ENCODE results near the gene BABAM2. TPM values are rescaled to one million over a fixed set of nuclear protein-coding genes. Genes with fewer than 3 reads are reported as not detected.

BABAM2 gene
- total RNA-seq, 1 experiment from 2014 or later: 27.1 TPM

DNA sequence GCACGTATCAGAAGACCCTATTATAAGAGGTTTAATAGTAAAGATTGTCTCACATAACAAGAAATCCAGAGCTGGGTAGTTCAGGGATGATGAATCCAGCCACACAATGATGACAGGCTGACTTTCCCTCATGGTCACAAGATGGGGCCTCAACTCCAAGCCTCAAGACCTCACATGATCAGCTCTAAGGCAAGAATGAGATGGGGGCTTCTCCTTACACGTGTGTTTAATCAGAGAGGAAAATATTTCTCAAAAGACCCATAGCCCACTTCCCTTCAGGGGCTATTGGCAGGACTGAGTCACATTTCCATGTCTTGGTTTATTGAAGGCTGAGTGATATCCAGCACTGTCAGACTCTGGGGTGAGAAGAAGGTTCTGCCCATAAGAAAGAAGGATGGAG lies 402.0 kb downstream of the BABAM2 start:
- Histone ChIP-seq H3K9ac (ENCODE audit: extremely low read depth, insufficient read length, low read length) (no peak overlapping the region), H3T11ph (ENCODE audit: low read length) (no peak overlapping the region)
- no CpG with 5 or more reads among the region's 2 CpGs for WGBS (ENCODE audit: extremely low coverage, insufficient read length, low lambda C conversion rate)

More for the DNA sequence above, 402.0 kb downstream of the BABAM2 start:
- Histone ChIP-seq H3K27me3 (ENCODE audit: insufficient read depth, low read length) (no peaks in the 10 kb centered on the region; the same call in 1 of the 2 replicates), H3K14ac (ENCODE audit: insufficient read depth, low read length) (no peak overlapping the region), H3K9me3 (ENCODE audit: control insufficient read depth, low read depth, low read length) (no peaks in the 10 kb centered on the region), H4K91ac (ENCODE audit: insufficient read length, low read depth, low read length) (no peak overlapping the region), H2BK5ac (ENCODE audit: insufficient read length, low read length) (no peak overlapping the region), H3K18ac (ENCODE audit: insufficient read length, low read depth, low read length) (no peak overlapping the region), H4K20me1 (ENCODE audit: control insufficient read depth, insufficient read depth, insufficient read length) (no peaks in the 10 kb centered on the region), H3K4ac (ENCODE audit: low read depth, low read length) (no peak overlapping the region), H3K56ac (ENCODE audit: insufficient read length, low read depth, low read length) (no peak overlapping the region), H3K79me1 (ENCODE audit: insufficient read depth, low read depth, low read length, poor library complexity, severe bottlenecking) (no peaks in the 10 kb centered on the region), H3K4me1 (ENCODE audit: insufficient read depth, low read length) (no peaks in the 10 kb centered on the region; the same call in 1 of the 2 replicates), H4K8ac (replicated peaks; ENCODE audit: insufficient read length, low read depth, low read length) (no peak overlapping the region), H2BK12ac (ENCODE audit: insufficient read length, low read depth, low read length) (no peak overlapping the region), H2BK20ac (ENCODE audit: low read depth, low read length, poor library complexity, severe bottlenecking) (no peak overlapping the region), H2BK120ac (ENCODE audit: low read depth, low read length, poor library complexity, severe bottlenecking) (no peak overlapping the region), H4K5ac (ENCODE audit: insufficient read length, low read depth, low read length) (no peak overlapping the region), H3K4me2 (ENCODE audit: insufficient read depth, insufficient read length, low read length) (no peak overlapping the region), H2AFZ (ENCODE audit: low read length) (no peak overlapping the region), H3K27ac (ENCODE audit: insufficient read length, low read depth, low read length) (no peak overlapping the region), H3K23ac (ENCODE audit: insufficient read length, low read depth, low read length) (no peak overlapping the region), H3K23me2 (ENCODE audit: insufficient read length, low read depth, low read length, poor library complexity, severe bottlenecking) (no peaks in the 10 kb centered on the region), H2AK5ac (ENCODE audit: insufficient read length, low read length) (no peak overlapping the region), H2BK15ac (ENCODE audit: low read depth, low read length) (no peak overlapping the region), H3K79me2 (ENCODE audit: insufficient read depth, low read length) (no peaks in the 10 kb centered on the region)
- Mint-ChIP-seq H3K27ac (no peak overlapping the region), H3K4me1 (no peaks in the 10 kb centered on the region), H3K36me3 (ENCODE audit: insufficient read depth in 1 of 3, low read depth in 3 of 3) (no peaks in the 10 kb centered on the region), H3K9me3 (no peaks in the 10 kb centered on the region), H3K4me3 (no peak overlapping the region), H3K27me3 (ENCODE audit: low read depth) (no peaks in the 10 kb centered on the region)
- DNase-seq: no peak
- TF ChIP-seq, protein P1, sequence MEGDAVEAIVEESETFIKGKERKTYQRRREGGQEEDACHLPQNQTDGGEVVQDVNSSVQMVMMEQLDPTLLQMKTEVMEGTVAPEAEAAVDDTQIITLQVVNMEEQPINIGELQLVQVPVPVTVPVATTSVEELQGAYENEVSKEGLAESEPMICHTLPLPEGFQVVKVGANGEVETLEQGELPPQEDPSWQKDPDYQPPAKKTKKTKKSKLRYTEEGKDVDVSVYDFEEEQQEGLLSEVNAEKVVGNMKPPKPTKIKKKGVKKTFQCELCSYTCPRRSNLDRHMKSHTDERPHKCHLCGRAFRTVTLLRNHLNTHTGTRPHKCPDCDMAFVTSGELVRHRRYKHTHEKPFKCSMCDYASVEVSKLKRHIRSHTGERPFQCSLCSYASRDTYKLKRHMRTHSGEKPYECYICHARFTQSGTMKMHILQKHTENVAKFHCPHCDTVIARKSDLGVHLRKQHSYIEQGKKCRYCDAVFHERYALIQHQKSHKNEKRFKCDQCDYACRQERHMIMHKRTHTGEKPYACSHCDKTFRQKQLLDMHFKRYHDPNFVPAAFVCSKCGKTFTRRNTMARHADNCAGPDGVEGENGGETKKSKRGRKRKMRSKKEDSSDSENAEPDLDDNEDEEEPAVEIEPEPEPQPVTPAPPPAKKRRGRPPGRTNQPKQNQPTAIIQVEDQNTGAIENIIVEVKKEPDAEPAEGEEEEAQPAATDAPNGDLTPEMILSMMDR (conservative IDR thresholded peaks at IDR 0.05): no peak

All from H9 (cell line).